C4-2B (cell line): ENCODE measurements around the gene RNF130.

Experiments
- CTCF ChIP-seq: fragments of 450-650 bp; conservative IDR thresholded peaks from 2 replicates; pipeline ENCODE4 v1.5.1; 2017; ENCODE audit warnings: mild to moderate bottlenecking
- ZFX ChIP-seq: fragments of 450-650 bp; IDR thresholded peaks from 2 replicates; pipeline ENCODE4 v1.6.1; 2017

GRCh38 chr5:180104168-180104530 lies 32.6 kb upstream of the RNF130 start:
- no peak for TF ChIP-seq CTCF
- TF ChIP-seq ZFX = no peak
